NCI-H2227 (cell line): ENCODE measurements around the gene NCAPG2.

Source experiments
- DNase-seq: peaks from one replicate; lab custom pipeline; 2025; ENCODE audit not compliant: unreplicated experiment; lab: John Stamatoyannopoulos, UW

NCAPG2 gene

DNA sequence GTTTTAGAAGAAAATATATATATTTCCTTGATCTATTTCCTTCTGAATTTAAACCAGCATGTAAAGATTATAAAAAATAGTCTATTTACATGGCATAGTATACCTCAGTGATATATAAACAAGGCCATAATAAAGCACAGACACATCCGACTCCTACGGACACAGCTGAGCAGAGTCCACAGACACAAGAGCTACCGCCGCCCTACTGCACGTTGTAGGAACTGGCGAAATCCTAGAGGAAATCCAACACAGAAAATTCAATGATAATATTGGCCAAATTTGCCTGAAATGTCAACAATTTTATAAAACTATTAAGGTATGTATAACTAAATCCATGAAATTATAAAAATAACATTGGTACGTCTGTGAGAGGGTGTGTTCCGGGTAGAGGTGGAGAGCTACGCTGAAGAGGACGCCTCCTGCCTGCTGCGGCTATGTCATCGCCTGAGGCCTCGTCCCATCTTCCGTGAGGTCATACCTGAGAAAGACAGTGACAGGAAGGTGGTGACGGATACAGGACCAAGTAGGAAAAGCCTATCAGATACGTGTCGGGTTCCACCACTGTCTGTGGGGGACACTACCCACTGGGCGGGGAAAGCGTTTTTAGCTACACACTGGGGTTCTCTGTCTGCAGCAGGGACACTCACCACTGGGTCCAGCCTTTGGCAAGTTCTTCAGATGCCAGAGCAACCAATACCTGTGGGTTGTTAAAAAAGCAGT, 29.3 kb upstream of the NCAPG2 start:
- no peak for DNase-seq

DNA sequence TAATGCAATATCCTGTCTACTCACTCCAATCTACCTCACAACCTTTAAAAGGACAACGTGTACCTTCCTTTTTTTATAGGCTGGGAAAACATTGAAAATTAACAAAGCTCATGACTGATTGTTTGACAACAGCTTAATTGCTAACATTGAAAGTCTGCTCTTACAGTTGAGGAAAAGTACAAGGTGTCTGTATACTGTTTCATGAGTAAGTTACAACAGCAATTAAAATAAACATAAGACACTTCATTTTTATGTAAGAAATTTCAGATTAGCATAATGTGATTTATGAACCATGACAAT, 28.6 kb upstream of the NCAPG2 start:
- DNase-seq, result no peak

DNA sequence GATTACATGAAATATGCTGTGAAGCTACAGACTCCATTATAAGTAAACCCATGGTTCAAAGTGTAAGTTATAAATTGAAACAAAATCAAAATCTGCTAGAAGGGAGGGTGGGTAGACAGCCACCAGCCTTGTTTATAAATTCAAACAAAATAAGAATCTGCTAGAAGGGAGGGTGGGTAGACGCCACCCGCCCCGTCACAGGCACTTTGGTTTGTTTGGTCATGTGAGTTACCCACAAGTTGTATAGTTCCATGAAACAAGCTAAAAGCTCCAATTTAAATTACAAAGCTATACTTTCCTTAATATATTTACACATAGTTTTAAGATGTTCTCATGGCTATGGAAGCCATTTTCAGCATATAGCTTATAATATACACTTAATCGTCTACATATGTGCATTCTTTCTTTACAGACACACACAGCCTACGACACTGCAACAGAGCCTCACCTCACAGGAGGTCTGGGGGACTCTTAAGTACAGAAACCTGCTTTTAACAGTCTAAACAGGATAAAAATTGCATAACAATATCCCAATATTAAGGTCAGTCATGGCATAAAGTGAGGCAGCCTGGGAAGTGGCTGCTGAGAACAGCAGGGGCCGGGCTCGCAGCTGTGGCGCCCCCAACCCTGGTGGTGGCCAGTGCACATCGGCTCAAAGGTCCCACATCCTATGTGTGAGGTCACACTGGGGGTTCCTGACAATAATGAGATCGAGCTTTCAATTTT, 28.1 kb upstream of the NCAPG2 start:
- DNase-seq, result no peak

DNA sequence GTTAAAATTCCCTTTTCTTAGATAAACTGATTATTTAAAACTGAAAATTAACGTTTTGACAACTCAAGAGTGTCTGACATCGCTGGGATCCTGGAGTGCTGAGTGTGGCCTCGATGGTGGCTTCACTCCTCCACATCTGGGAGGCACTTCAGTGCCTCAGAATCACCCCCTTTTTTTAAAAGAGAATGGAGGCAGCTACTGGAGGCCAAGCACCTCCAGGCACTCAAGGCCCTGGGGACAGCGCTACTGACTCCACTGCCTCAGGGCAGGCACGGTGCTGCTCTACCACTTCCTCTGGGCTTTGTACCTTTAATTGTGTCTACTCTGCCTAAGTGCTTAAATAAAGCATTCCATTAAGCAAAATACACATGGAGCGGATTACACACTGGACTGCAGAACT, 27.2 kb upstream of the NCAPG2 start:
- DNase-seq, result no peak

DNA sequence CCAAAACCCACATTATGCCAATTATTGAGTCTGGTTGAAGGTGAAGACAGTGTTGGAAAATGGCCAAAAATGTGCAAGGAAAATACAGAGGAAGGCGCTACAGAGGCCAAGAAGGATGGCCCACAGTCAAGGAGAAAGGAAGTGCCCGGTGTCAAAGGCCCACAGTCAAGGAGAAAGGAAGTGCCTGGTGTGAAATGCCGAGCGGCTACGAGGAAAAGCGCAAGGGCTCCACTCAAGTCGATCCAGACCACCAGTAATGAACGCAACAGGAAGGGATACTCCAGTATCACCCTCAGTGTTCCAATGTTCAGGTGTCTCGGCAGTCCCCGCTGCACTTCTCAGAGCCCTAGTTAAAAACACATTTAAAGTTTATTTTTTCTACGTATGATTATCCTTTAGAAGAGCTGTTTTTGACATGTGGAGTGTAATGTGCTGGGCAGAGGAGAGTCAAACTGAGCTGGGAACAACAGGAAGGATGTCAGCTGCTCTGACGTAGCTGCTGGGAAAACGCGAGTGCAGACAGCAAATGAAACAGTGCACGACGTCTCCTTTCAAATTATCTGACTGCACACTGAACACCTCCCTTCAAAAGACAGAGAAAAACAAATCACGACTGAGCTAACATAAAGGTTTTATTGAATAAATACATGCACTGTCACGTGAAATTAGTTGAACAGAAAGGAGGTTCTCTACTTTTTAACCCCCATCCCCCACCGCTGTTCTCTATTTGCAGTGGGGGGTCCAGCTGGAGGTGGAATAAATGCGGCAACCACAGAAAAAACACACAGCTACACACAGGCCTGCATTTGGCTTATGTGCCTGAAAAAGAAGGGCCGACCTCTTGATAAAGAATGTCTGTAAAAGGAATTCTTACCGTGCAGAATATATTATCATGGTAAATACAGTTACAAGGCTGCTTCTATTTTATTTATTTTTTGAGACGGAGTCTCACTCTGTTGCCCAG, 26.1 kb upstream of the NCAPG2 start:
- no peak for DNase-seq

DNA sequence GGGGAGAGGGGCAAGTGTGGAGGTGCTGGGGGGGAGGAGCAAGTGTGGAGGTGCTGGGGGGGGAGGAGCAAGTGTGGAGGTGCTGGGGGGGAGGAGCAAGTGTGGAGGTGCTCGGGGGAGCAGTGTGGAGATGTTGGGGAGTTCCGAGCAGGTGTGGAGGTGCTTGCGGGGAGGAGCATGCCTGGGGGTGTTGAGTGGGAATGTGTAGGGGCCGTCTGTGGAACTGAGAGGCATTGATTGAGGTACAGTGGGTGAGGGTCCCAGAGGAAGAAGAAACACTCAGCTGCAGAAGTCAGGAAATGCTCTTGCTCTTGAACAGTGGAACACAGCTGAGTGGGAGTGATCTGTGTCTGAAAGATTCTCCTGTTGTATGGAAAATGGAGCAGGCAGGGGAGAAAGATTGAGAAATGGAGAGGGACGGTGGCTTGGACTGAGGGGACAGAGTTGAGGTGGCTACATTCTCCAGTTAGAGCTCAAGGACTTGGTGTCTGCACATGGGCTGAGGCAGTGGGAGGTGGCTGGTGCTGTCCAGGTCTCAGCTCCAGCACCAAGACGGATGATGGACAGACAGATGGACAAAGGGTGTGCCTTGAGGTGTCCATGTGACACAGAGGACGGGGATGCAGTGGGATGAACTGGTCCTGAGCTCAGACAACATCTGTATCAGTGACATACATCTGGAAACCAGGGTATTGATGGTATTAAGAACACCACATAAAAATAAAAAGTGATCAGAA, 25.2 kb upstream of the NCAPG2 start:
- DNase-seq, result no peak

DNA sequence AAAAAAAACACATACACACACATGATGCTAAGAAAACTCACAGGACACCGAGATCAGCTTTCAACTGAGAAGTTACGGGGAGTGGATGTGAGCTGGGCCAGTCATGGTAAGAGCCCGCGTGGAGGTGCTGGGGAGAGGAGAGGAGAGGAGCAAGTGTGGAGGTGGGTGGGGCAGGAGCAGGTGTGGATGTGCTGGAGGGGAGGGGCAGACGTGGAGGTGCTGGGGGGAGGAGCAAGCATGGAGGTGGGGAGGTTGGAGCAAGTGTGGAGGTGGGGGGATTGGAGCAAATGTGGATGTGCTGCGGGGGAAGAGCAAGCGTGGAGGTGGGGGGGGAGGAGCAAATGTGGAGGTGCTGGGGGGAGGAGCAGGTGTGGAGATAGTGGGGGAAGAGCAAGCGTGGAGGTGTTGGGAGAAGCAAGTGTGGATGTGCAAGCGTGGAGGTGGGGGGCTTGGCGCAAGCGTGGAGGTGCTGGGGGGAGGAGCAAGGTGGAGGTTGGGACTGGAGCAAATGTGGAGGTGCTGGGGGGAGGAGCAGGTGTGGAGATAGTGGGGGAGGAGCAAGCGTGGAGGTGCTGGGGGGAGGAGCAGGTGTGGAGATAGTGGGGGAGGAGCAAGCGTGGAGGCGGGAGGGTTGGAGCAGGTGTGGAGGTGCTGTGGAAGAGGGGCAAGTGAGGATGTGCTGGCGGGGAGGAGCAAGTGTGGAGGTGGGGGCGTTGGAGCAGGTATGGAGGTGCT, 24.5 kb upstream of the NCAPG2 start:
- no peak for DNase-seq

DNA sequence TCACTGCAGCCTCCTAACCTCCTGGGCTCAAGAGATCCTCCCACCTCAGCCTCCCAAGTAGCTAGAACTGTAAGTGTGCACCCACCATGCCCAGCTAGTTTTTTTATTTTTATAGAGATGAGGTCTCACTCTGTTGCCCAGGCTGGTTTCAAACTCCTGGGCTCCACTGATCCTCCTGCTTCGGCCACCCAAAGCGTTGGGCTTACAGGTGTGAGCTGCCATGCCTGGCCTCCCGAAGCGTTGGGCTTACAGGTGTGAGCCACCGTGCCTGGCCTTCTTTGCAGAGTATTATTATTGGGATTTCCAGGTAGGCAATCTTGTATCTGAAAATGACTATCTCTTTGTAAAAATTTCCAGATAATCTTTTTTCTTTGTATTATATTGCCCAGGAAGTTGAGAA, 23.1 kb upstream of the NCAPG2 start:
- no peak for DNase-seq

DNA sequence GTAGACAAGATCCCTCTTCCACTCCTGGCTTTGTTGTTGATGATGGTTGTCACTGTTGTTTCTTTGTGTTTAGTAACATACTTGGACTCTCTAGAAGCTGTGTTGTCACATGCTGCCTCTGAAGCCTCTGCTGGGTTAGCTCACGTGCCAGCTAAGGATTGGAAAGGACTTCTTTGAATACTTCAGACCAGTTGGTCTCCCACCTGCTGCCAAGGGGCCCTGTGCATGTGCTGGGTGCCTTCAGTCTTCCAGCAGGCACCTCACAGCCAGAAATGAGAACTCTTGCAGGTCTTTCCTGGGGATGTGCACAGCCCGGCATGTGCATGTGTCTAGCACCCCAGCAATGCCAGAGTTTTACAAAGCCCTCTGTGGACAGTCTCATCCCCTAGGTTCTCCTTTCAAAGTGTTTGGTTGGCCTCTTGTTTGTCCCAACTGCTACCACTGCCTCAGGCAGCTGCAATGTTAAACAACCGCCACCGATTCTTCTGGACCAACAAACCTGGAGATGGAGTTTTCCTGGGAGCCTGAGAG, 21.7 kb upstream of the NCAPG2 start:
- no peak for DNase-seq

DNA sequence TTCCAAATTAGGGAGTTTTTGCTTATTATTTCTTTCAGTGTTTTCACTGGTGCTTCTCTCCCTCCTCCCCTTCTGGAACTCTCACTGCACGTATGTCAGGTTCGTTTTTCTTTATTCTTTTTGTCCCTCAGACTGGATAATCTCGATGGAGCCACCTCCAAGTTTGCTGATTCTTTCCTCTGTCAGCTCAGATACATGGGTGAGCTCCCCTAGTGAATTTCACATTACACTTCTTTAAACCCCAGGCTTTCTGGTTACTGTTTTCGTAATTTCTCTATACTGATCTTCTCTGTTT, 20.8 kb upstream of the NCAPG2 start:
- no peak for DNase-seq

DNA sequence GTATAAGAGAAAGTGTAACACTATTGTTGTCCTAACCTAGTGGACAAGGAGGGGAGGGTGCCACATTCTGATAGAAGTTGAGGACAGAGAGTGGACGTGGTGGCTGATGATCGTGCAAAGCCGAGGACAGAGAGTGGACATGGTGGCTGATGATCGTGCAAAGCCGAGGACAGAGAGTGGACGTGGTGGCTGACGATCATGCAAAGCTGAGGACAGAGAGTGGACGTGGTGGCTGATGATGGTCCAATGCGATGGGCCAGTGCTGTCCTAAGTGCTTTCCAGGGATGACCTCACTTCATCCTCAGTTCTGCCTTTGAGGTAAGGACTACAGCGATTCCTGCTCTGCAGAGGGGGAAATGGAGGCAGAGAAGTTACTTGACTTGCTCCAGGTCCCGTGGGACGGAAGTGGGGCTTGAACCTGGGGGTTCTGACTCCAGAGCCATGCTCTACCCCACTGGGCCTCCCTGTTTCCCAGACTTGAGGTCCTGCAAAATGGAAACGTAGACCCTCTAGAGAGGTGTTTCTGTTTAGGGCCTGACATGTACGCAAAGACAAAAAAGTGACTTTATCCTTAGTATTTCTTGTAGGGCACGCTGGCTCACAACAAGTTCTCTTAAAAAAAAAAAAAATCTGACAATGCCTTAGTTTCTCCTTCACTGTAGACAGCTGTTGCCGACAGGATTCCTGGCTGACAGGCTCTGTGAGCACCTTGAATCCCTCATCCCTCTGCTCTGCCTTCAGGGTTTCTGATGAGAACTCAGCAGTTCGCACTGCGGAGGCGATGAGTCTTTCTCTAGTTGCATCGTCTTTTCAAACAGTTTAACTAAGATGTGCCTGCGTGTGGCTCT, 20.3 kb upstream of the NCAPG2 start:
- no peak for DNase-seq

DNA sequence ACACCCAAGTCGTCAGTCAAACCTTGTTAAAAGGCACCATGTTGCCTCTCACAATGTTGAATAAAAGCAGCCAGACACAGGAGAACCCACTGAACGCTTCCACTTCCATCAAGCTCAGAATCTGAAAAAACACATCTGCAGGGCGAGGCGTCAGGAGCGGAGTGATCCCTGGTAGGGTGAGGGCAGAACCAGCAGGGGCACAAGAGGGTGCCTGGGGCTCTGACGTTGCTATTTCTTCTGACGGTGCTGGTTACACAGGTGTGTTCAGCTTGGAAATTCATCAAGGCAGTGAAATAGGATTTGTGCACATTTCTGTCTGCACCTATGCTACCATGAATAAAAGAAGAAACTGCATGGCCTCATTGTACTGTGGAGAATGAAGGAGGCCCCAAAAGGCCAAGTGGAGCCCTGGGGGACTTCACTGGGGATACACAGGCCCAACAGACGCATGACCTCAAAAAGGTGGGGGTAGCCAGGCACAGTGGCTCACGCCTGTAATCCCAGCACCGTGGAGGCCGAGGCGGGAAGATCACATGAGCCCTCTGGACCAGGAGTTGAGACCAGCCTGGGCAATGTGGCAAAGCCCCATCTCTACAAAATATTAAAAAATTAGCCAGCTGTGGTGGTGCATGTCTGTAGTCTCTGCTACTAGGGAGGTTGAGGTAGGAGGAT, 19.2 kb upstream of the NCAPG2 start:
- DNase-seq, result no peak

DNA sequence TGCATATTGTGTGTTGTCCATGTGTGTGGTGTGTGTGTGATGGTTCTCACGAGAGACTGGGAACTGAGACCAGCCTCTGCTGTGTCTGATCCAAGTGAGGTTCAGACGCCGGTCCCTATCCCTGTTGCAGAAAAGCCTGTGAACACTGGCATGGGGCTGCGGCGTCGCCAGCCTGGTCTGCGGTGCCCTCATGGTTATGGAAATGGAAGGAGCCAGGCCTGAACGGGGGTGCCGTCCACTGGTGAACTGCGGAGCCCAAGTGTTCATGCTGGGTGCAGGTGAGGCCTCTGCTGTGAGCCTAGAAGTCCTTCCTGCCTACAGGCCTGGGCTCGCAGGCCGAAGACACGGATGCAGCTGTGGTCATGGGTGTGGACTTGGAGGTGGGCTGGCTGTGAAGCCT, 18.7 kb upstream of the NCAPG2 start:
- DNase-seq, result no peak

DNA sequence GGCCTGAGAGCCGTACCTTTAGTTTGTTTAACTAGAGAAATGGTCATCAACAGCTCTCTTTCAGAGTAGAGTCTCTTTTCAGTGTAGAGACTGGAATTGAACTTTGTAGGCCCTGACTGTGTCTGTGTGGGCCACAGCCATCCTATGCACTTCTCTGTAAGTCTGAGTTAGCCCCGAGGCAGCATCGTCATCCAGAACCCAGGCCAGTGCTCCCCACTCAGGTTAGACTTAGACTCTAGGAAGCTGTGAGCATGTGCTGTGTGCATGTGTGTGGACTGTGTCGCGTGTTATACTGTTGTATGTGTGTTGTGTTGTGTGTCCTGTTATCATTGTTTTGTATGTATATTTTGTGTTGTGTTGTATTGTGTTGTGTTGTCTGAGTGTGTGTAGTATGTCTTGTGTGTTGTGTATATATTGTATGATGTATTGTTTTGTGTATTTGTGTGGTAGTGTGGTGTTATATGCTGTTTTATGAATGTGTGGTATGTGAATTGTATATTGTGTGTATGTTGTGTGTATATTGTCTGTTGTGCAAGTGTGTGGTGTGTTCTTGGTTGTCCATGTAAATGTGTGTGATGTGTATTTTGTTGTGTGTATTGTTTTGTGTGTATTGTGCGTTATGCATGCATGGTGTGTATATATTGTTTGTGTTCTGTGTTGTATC, 18.1 kb upstream of the NCAPG2 start:
- no peak for DNase-seq

DNA sequence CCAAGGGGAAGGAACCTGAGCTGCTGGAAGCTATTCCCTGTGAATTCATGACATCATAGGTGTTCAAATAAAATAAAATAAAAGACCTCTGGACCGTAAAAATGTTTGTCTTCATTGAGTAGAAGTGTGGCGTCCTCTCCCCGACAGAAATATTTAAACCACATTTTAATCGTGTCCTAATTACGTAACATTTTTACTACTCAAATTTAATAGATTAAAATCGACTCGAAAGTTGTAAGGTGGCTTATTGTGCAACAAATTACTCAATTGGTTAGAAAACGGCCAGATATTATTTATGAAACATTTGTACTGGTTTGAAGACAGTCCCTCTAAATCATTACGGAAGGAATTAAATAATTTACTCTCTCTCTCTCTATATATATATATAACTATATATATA, 15.5 kb upstream of the NCAPG2 start:
- DNase-seq, result no peak

DNA sequence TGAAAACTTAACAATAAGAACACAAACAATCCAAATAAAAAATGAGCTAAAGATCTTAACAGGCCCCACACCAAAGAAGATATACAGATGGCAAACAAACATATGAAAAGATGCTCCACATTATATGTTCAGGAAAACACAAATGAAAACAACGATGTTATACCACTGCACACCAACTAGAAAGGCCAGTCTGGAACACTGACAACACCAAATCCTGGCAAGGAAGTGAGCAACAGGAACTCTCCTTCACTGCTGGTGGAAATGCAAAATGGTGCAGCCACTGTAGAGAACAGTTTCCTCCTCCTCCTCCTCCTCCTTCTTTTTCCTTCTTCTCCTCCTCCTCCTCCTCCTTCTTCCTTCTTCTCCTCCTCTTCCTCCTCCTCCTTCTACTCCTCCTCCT, 12.2 kb upstream of the NCAPG2 start:
- DNase-seq, result no peak

DNA sequence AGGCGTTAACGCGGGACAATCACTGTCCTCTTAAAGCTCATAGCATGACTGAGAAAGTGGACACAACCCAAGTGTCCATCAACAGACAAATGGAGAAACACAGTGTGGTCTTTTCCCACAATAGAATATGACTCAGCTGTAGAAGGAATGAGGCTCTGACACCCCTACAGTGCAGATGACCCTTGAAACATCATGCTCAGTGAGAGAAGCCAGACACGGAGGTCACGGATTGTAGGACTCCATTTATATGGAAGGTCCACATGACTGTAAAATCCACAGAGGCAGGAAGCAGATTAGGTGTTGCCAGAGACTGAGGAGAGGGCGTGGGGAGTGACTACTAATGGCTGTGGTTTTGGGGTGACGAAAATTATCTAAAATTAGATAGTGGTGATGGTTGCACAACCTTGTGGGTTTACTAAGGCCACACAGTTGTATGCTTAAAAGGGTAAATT, 6.1 kb upstream of the NCAPG2 start:
- no peak for DNase-seq

DNA sequence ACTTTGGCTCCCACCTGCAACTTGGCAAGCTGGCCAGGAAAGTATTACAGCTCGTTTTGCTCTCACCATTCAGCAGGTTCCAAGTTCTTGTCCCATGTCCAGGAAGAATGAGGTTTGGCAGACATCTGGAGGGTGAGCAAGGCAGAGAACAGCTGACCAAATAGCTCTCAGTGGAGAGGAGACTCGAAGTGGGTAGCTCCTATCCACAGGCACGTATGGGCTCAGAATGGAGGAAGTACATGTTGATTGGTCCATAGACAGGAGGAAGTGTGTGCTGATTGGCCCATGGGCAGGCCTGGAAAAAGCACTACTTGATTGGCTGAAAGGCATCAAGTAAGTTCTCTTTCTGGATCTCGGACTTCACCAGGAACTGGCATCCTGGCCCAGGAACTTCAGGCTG, 3.0 kb upstream of the NCAPG2 start:
- no peak for DNase-seq
